Measurements from ENCODE around the gene GDA.
"Not testable (repeated sequence)": the region's sequence is repeated elsewhere in the genome, so short reads cannot be mapped to it uniquely, and the experiment has no call there.

The GDA gene

DNA sequence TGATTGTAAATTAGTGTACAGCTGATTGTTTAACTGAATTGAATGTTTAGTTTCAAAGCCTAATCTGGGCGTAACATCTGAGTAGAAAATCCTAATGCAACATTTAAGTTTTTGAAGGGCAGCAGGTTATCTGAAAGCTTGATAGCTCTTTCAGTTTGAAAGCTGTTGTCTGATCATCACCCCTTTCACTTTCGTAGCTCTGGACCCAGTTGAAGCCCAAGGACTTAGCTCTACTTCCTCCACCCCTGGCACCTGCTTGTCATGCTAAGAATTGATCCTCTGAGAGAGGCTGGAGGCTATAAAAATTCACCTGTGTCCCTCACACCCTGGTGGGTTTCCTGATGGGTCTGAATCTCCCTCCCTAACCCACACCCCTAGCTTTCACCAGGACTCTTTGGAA, 129.7 kb downstream of the GDA start:
- DNase-seq (ENCODE audit: low read depth) = no peak

DNA sequence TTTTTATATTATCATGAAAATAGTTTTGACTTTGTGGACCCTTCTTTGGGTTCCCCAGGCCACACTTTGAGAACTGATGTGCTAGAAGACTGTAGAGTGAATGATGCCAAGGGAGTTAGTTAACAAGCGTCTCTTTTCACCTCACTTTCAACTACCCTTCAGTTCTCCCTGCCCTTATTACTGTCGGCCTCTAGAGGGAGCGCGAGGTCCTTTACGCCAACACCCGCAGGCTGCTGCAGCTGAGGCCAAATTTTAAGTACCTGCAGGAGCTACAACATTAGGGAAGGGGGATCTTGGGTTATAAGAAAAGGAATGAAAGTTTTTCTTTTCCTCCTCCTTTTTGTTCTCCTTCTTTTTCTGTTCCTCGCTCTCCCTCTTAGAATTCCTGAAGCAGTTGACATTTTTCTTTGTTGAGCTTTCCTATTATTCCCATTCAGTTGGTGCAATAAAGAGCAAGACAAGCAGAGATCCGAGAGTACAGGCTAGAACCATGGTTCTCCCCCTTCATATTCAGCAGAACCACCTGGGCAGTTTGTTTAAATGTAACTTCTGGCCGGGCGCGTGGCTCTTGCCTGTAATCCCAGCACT, 131.8 kb downstream of the GDA start:
- peak; percentile 39 for DNase-seq (ENCODE audit: low read depth)

DNA sequence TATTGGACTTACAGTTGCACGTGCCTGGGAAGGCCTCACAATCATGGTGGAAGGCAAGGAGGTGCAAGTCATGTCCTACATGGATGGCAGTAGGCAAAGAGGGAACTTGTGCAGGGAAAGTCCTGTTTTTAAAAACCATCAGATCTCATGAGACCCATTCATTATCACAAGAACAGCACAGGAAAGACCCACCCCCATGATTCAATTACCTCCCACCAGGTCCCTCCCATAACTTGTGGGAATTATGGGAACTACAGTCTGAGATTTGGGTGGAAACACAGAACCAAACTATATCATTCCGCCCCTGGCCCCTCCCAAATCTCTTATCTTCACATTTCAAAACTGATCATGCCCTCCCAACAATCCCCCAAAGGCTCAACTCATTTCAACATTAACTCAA, 140.2 kb downstream of the GDA start:
- no peak for DNase-seq (ENCODE audit: low read depth)

DNA sequence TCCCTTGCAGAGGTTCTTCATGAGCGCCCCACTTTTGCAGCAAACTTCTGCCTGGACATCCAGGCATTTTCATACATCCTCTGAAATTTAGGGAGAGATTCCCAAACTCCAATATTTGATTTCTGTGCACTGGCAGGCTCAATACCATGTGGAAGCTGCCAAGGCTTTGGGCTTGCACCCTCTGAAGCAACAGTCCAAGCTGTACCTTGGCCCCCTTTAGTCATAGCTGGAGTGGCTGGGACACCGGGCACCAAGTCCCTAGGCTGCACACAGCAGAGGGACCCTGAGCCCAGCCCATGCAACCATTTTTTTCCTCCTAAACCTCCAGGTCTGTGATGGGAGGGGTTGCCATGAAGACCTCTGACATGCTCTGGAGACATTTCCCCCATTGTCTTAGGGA, 141.1 kb downstream of the GDA start:
- no peak for DNase-seq (ENCODE audit: low read depth)

DNA sequence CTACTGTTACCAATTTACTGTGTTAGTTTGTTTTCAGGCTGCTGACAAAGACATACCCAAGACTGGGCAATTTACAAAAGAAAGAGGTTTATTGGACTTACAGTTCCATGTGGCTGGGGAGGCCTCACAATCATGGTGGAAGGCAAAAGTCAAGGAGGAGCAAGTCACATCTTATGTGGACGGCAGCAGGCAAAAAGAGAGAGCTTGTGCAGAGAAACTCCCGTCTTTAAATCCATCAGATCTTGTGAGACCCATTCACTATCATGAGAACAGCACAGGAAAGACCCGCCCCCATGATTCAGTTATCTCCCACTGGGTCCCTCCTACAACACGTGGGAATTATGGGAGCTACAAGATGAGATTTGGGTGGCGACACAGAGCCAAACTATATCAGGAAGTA, 142.3 kb downstream of the GDA start:
- DNase-seq (ENCODE audit: low read depth) = not testable (repeated sequence)

DNA sequence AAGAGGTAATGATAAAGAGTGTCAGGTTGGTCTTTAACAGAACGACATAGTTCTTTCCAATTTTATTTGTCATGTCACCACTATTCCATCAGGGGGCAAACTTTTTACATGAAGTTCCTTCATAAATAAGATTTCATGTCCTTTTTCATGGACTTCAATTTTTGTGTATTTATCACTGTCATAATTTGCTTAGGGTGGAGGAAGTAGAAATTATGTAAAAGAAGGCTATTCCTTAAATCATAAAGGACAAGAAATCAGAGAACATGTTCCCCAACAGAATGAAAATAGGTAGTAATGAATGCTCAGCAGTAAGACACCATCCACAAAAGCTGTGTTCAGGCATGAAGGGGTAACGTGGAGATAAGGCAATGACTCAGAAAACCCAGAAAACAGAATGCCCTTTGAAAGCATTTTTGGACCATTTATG, 143.0 kb downstream of the GDA start:
- no peak for DNase-seq (ENCODE audit: low read depth)

DNA sequence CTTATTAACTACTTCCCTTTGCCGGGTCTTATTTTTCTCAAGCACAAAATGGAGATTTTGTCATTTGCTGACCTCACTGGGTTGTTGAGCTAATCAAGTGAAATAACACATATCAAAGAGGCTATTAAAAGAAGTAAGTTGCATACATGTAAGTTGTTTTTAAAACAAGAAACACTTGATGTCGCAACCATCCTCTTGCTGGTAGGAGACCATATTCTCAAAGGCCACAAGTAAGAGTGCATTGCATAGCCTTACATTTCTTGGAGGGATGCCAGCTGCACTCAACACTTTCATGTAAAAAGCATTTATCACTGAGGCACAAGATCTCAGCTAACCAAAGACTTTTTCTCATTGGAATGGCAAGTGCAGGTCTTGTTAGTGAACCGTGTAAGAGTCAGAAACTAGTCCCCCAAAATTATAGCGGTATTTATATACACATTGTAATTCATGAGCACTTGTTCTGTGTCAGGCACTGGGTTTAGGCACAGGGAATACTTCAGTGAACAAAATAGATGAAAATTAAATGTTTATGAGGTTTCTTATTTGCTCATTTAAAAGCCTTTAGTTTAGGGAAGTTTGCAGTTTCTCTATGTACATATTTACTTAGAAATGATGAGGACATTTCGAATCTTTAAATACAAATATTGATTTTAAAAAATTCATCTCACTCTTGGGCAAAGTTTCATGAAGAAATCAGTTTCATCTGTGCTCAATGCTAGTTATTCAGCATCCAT, 143.8 kb downstream of the GDA start:
- no peak for DNase-seq (ENCODE audit: low read depth)

DNA sequence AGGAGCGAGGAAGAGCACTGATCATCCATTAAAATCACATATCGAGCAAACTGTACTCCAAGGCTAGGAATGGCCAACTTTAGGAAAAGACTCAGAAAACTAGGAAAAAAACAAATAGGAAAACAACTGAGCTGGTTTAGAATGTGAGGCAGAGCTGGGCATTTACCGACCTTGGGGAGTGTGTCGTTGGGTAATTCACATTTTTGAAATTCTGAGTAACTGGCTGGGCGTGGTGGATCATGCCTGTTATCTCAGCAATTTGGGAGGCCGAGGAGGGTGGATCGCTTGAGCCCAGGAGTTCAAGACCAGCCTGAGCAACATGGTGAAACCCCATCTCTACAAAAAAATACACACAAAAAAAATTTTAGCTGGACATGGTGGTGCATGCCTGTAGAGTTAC, 145.7 kb downstream of the GDA start:
- DNase-seq (ENCODE audit: low read depth) = no peak

DNA sequence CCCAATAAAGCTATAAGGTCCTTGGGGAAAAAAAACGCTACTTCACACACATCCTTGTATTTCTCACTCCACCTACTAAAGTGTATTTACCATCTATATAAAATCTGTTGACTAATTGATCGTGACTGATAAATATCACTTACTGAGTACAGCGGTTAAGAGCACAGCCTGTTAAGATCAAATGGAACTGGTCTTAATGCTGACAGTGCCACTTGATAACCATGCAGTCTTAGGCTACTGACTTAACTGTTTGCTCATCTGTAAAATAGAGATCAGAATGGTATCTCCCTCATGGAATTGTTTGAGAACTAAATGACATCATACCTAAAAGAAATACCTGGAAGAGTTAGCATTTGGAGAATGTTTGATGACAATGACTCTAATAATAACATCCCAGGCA, 148.3 kb downstream of the GDA start:
- no peak for DNase-seq (ENCODE audit: low read depth)

DNA sequence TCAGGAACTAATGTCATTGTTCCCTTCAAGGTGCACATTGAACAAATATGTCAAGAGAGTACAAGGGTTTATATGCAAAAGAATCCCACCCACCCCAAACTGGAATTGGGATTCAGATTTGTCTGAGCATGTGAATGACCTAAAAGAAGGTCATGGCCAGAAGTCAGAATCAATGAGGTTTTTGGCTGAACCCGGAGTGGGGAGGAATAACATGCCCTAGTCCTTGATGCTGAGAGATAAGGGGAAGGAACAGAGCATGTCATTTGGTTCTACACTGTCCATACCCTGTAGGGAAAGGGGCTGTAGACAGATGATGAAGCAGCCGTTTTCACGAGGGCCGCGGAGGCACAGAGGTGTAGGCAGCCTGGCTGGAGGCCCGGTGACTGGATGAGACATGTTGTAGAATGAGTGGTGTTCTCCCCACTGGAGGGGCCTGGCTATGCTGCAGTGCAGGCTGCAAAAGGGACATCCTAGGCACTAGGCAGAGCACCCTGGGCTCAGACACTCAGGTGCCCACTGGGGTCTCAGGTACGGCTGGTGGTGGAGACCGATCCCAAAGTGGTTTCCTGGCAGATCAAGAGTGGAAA, 149.9 kb downstream of the GDA start:
- no peak for DNase-seq (ENCODE audit: low read depth)

DNA sequence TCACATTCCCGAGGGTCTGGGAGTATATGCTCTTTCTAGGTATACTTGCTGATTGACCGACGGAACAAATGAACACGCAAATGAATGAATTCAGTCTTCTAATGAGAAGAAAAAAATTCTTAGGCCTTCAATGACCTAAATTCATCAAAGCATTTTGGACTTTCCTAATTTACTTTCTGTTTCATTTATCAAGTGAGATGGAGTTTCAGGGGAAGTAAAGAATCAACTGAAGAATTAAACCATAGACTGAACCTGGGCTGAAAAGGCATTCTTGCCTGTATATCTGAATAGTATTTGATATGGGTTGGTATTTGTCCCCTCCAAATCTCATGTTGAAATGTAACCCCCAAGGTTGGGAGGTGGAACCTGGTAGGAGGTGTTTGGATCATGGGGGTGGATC, 151.6 kb downstream of the GDA start:
- DNase-seq (ENCODE audit: low read depth) = no peak

Measured in activated T-helper 1 cell treated with Interleukin-2 at 50 U/mL for 16 hours (primary cell).